Measurements from ENCODE around the gene KCNQ5. TPM values are rescaled to one million over a fixed set of nuclear protein-coding genes. Genes with fewer than 3 reads are reported as not detected.

Gene KCNQ5
- total and polyA plus RNA-seq, 2 of the 8 experiments (the other 6 are each of a cell fraction or from before 2014, with no cell fraction given) = 0.83 to 1.2 TPM

DNA sequence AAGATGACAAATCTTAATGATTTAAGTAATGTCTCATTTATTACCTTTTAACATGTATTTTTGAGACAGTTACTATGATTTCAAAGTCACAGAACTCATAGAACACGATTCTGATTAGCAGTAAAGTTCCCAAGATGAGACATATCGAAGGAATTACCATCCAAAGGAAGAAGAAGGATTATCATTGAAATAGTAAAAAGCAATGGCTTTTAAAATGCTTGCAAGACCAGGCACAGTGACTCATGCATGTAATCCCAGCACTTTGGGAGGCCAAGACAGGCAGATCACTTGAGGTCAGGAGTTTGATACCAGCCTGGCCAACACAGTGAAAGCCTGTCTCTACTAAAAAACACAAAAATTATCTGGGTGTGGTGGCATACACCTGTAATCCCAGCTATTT is 384.3 kb downstream of the KCNQ5 start:
- Histone ChIP-seq H4K91ac (replicated peaks; ENCODE audit: insufficient read length, low read length) (no peak overlapping the region), H3K18ac (ENCODE audit: extremely low read depth, low read length) (no peak overlapping the region), H3K56ac (replicated peaks; ENCODE audit: insufficient read length, low read depth, low read length) (no peak overlapping the region), H2BK20ac (ENCODE audit: low read length) (no peak overlapping the region), H2AK5ac (ENCODE audit: low read depth, low read length) (no peak overlapping the region), H3K27ac (ENCODE audit: low read depth, low read length) (no peak overlapping the region), H3K4ac (replicated peaks; ENCODE audit: insufficient read length, low read depth, low read length) (no peak overlapping the region), H2BK5ac (ENCODE audit: low read depth, low read length) (no peak overlapping the region), H3K4me3 (ENCODE audit: extremely low read depth in 1 of 4, insufficient read depth in 2 of 4, low read depth in 3 of 4, low read length in 4 of 4) (no peak overlapping the region), H2BK12ac (ENCODE audit: low read depth, low read length) (no peak overlapping the region), H3K14ac (ENCODE audit: insufficient read length) (no peak overlapping the region), H3K79me2 (ENCODE audit: control insufficient read depth in 1 of 2, insufficient read depth in 2 of 2, low read length in 2 of 2) (no peaks in the 10 kb centered on the region), H2AFZ (ENCODE audit: low read length) (no peak overlapping the region), H4K5ac (ENCODE audit: insufficient read length, low read depth, low read length) (no peak overlapping the region), H3K9me3 (ENCODE audit: insufficient read depth in 2 of 2, low read depth in 1 of 2, low read length in 1 of 2) (no peaks in the 10 kb centered on the region), H3K79me1 (ENCODE audit: low read depth, low read length) (no peaks in the 10 kb centered on the region), H3K23me2 (ENCODE audit: low read depth, low read length) (no peaks in the 10 kb centered on the region), H2BK15ac (ENCODE audit: low read length) (no peak overlapping the region), H4K20me1 (replicated peaks in 1 of 2; ENCODE audit: control insufficient read depth in 1 of 2, insufficient read depth in 2 of 2, low read length in 2 of 2) (no peaks in the 10 kb centered on the region), H3K9ac (replicated peaks in 1 of 4; ENCODE audit: extremely low read depth in 1 of 4, low read depth in 3 of 4, low read length in 3 of 4) (no peak overlapping the region), H3K27me3 (replicated peaks in 1 of 4; ENCODE audit: control insufficient read depth in 3 of 4, extremely low read depth in 1 of 4, insufficient read depth in 3 of 4, low read length in 3 of 4) (no peaks in the 10 kb centered on the region), H3K4me2 (ENCODE audit: insufficient read depth in 1 of 2, low read depth in 2 of 2, low read length in 2 of 2) (no peak overlapping the region), H3K36me3 (ENCODE audit: control insufficient read depth in 2 of 4, insufficient read depth in 4 of 4, low read length in 3 of 4) (no peaks in the 10 kb centered on the region), H3K4me1 (replicated peaks in 1 of 4; ENCODE audit: control insufficient read depth in 3 of 4, insufficient read depth in 4 of 4, low read length in 3 of 4) (no peaks in the 10 kb centered on the region), H3K23ac (ENCODE audit: insufficient read length) (no peak overlapping the region), H2BK120ac (replicated peaks; ENCODE audit: low read depth, low read length) (no peak overlapping the region), H4K8ac (ENCODE audit: extremely low read depth, insufficient read depth, low read length) (no peak overlapping the region)
- FAIRE-seq (no peak), DNase-seq (ENCODE audit: low read depth in 1 of 2, low spot score in 2 of 2) (no peak)
- POLR2A ChIA-PET (ENCODE audit: partially characterized antibody) = no interaction called here
- WGBS, 2 experiments (ENCODE audit: extremely low coverage in 1 of 2, insufficient coverage in 1 of 2, insufficient read length in 1 of 2, insufficient replicate concordance in 2 of 2, low coverage in 1 of 2, low lambda C conversion rate in 2 of 2, missing lambda C conversion rate in 1 of 2) = 89% methylated on average over 2 of the region's 2 CpGs; no CpG with 5 or more reads in 1 of the 2 experiments
- CTCF ChIA-PET (ENCODE audit: partially characterized antibody) = no interaction called here
- no peak for TF ChIP-seq SP1 (IDR thresholded peaks at IDR 0.05; ENCODE audit: low read depth, low read length)
- TF ChIP-seq TBP (IDR thresholded peaks at IDR 0.05; ENCODE audit: low read depth, low read length) = no peak
- TF ChIP-seq BRCA1 (IDR thresholded peaks at IDR 0.05; ENCODE audit: low read depth, low read length) = no peak
- TF ChIP-seq EGR1 (IDR thresholded peaks at IDR 0.05; ENCODE audit: borderline replicate concordance, low read depth, low read length) = no peak
- no peak for TF ChIP-seq TEAD4 (IDR thresholded peaks at IDR 0.05; ENCODE audit: low read depth, low read length)
- TF ChIP-seq EZH2 (IDR thresholded peaks at IDR 0.05; ENCODE audit: low read depth, low read length, severe bottlenecking) = no peak
- TF ChIP-seq, protein P1, sequence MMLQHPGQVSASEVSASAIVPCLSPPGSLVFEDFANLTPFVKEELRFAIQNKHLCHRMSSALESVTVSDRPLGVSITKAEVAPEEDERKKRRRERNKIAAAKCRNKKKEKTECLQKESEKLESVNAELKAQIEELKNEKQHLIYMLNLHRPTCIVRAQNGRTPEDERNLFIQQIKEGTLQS (IDR thresholded peaks at IDR 0.05; ENCODE audit: insufficient read depth, low read depth, low read length) = no peak

Measured in H1 (cell line).